K562 (cell line): ENCODE data around the gene HHIPL1.

Source experiments
- EP400 ChIP-seq: fragments of 450-650 bp; IDR thresholded peaks from 2 replicates; pipeline ENCODE4 v1.6.1; 2017; ENCODE audit warnings: antibody characterized with exemption, mild to moderate bottlenecking, moderate library complexity
- FOS ChIP-seq: IDR thresholded peaks from 3 replicates; pipeline ENCODE4 v1.6.1; 2011; ENCODE audit not compliant: insufficient read length; ENCODE audit errors: extremely low read depth
- KAT7 ChIP-seq: sonication (generic); formaldehyde crosslinking; IDR thresholded peaks from 2 replicates; pipeline ENCODE4 v1.8.0; 2022; ENCODE audit warnings: missing genetic modification reagents, mild to moderate bottlenecking, borderline replicate concordance
- KAT8 ChIP-seq: fragments of 450-650 bp; IDR thresholded peaks from 2 replicates; pipeline ENCODE4 v1.6.1; 2016; ENCODE audit warnings: low read depth, mild to moderate bottlenecking
- POLR2A ChIP-seq: fragments of 450-650 bp; conservative IDR thresholded peaks from 2 replicates; pipeline ENCODE4 v1.6.1; 2016
- RB1 ChIP-seq: fragments of 450-650 bp; IDR thresholded peaks from 2 replicates; pipeline ENCODE4 v1.6.1; 2017; ENCODE audit warnings: low read depth, mild to moderate bottlenecking
- RBM17 ChIP-seq: fragments of 200-400 bp; formaldehyde crosslinking; IDR thresholded peaks from 2 replicates; pipeline ENCODE4 v1.6.1; 2017; ENCODE audit warnings: low read depth, mild to moderate bottlenecking, low read length, borderline replicate concordance
- ZNF121 ChIP-seq: sonication (generic); formaldehyde crosslinking; conservative IDR thresholded peaks from 2 replicates; pipeline ENCODE4 v1.8.0; 2022; ENCODE audit warnings: missing genetic modification reagents
- ZNF717 ChIP-seq: fragments of 250-450 bp; sonication (Bioruptor Pico); IDR thresholded peaks from 2 replicates; pipeline ENCODE4 v1.5.0; 2021
- TF ChIP-seq, protein P1 (sequence below), 3 experiments: IDR thresholded peaks in 2 of 3; conservative IDR thresholded peaks in 1 of 3; 2 replicates each; pipeline ENCODE4 v1.5.1; 2011 to 2012; ENCODE audit warnings: low read length in 3 of 3, mild to moderate bottlenecking in 3 of 3, control low read depth in 2 of 3, improper control_type of control experiment in 1 of 3, inconsistent platforms in 1 of 3, low read depth in 1 of 3, mixed read lengths in 1 of 3, moderate library complexity in 1 of 3; ENCODE audit not compliant: insufficient read depth in 2 of 3

GRCh38 chr14:99676657-99677056, 31.7 kb downstream of the HHIPL1 start:
- TF ChIP-seq, protein P1, sequence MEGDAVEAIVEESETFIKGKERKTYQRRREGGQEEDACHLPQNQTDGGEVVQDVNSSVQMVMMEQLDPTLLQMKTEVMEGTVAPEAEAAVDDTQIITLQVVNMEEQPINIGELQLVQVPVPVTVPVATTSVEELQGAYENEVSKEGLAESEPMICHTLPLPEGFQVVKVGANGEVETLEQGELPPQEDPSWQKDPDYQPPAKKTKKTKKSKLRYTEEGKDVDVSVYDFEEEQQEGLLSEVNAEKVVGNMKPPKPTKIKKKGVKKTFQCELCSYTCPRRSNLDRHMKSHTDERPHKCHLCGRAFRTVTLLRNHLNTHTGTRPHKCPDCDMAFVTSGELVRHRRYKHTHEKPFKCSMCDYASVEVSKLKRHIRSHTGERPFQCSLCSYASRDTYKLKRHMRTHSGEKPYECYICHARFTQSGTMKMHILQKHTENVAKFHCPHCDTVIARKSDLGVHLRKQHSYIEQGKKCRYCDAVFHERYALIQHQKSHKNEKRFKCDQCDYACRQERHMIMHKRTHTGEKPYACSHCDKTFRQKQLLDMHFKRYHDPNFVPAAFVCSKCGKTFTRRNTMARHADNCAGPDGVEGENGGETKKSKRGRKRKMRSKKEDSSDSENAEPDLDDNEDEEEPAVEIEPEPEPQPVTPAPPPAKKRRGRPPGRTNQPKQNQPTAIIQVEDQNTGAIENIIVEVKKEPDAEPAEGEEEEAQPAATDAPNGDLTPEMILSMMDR (IDR thresholded peaks at IDR 0.05 in 2 of 3, conservative IDR thresholded peaks at IDR 0.05 in 1 of 3; ENCODE audit: insufficient read depth in 2 of 3, low read depth in 1 of 3, low read length in 3 of 3): no peak
- TF ChIP-seq KAT7 (CRISPR knock-in tag) (no peak), RBM17 (no peak), ZNF717 (CRISPR knock-in tag) (no peak), POLR2A (no peak), EP400 (no peak), KAT8 (no peak), FOS (no peak), ZNF121 (CRISPR knock-in tag) (no peak), RB1 (no peak)
